Left cardiac atrium (tissue), 4 donors: ENCODE results near the gene OR10A2. TPM values are rescaled to one million over a fixed set of nuclear protein-coding genes. Genes with fewer than 3 reads are reported as not detected.
"Not testable (repeated sequence)": the region's sequence is repeated elsewhere in the genome, so short reads cannot be mapped to it uniquely, and the experiment has no call there.

Source experiments
- ATAC-seq, 2 donors: fragments of 200-7000 bp; cut with Tn5 transposase; one replicate each; pipeline ENCODE4 v1.9.1; 2020; ENCODE audit warnings: mild to moderate bottlenecking in 2 of 2, moderate library complexity in 2 of 2
- DNase-seq: peaks from one replicate; pipeline ENCODE4 v3.0.0-alpha.2; 2020
- intact Hi-C, 2 donors: fragments of 100-400 bp; cut with DNase I; formaldehyde crosslinking; loops; one replicate each; pipeline versions ENCODE4 v1.14.1 to v1.15.1; 2022 to 2023
- long read RNA-seq: library from polyadenylated mRNA; unstranded; transcript quantifications from one replicate; pipeline ENCODE4 v2.0.0, GENCODE V29; 2021
- total RNA-seq, 2 donors: library from RNA; stranded (reverse); fragmentation: NEBNext Ultra II Directional; extraction: Animal tissue kit (Norgen Biotek cat#: 25700); gene quantifications; one replicate each; pipeline ENCODE4 v1.2.1, GENCODE V29; 2021
- donor health status: DM: no; HTN: yes; CAD: no.
- donor health status: DM: no; HTN: yes; CAD: no; lungs with severe emphysema.
- donor health status: DM: yes; HTN: yes; CAD: no.
- donor health status: Dilated cardiomyopathy.

OR10A2 gene
- total RNA-seq: not detected
- long read RNA-seq: 0 reads

GRCh38 chr11:6862961-6863360 is at the start of gene OR10A2:
Gene OR10A2, plus strand, starts transcription at chr11:6863057. Its CDS starts 6,698 bp downstream, at chr11:6869755.
- intact Hi-C loops: no loop called here
- ATAC-seq (no peak), DNase-seq (no peak)

- DNase-seq (no peak), ATAC-seq (no peak)
- intact Hi-C loops: no loop called here
These were observed 49.2 kb upstream of the OR10A2 start for GRCh38 chr11:6813656-6814055.

- intact Hi-C loops: no loop called here
- DNase-seq: no peak
- ATAC-seq: no peak
These were observed 45.2 kb upstream of the OR10A2 start for GRCh38 chr11:6817694-6818093.

GRCh38 chr11:6818967-6819366 is 43.9 kb upstream of the OR10A2 start:
- DNase-seq (no peak), ATAC-seq (no peak)
- intact Hi-C loops: no loop called here

- DNase-seq: no peak
- ATAC-seq: no peak
- intact Hi-C loops: no loop called here
These were observed 38.6 kb upstream of the OR10A2 start for GRCh38 chr11:6824136-6824823.

GRCh38 chr11:6825231-6825744 is 37.6 kb upstream of the OR10A2 start:
- no peak for DNase-seq
- peak in 1 of 2 donors; percentile 72 for ATAC-seq
- intact Hi-C loops: no loop called here

- intact Hi-C loops: no loop called here
- no peak for ATAC-seq
These were observed 34.8 kb upstream of the OR10A2 start for GRCh38 chr11:6828103-6828502.

GRCh38 chr11:6833356-6833755 is 29.5 kb upstream of the OR10A2 start:
- intact Hi-C loops: no loop called here
- no peak for DNase-seq
- no peak for ATAC-seq

More at GRCh38 chr11:6828103-6828502, 34.8 kb upstream of the OR10A2 start:
- DNase-seq: no peak

- ATAC-seq: no peak
- no peak for DNase-seq
- intact Hi-C loops: no loop called here
These were observed 28.8 kb upstream of the OR10A2 start for GRCh38 chr11:6834021-6834420.

- DNase-seq (no peak), ATAC-seq (no peak)
- intact Hi-C loops: no loop called here
These were observed 21.2 kb upstream of the OR10A2 start for GRCh38 chr11:6841694-6842093.

GRCh38 chr11:6843670-6844069 is 19.2 kb upstream of the OR10A2 start:
- ATAC-seq (no peak), DNase-seq (no peak)
- intact Hi-C loops: no loop called here

- ATAC-seq (no peak), DNase-seq (no peak)
- intact Hi-C loops: no loop called here
These were observed 18.5 kb upstream of the OR10A2 start for GRCh38 chr11:6844356-6844755.

GRCh38 chr11:6845383-6845782 is 17.5 kb upstream of the OR10A2 start, which contains the start of gene OR10A5:
Gene OR10A5, plus strand, starts transcription at chr11:6845683. Its CDS starts 0 bp downstream, at chr11:6845683.
- no peak for ATAC-seq
- no peak for DNase-seq
- intact Hi-C loops: no loop called here

GRCh38 chr11:6850526-6850925 is 12.3 kb upstream of the OR10A2 start:
- DNase-seq: no peak
- ATAC-seq: no peak
- intact Hi-C loops: no loop called here

- DNase-seq, intact Hi-C loops, ATAC-seq: not testable (repeated sequence)
These were observed 8.1 kb upstream of the OR10A2 start for GRCh38 chr11:6854801-6855200.

GRCh38 chr11:6855971-6856541 is 6.8 kb upstream of the OR10A2 start:
- DNase-seq (no peak), ATAC-seq (no peak)
- intact Hi-C loops: no loop called here

GRCh38 chr11:6856871-6857270 is 6.0 kb upstream of the OR10A2 start:
- ATAC-seq (no peak), DNase-seq (no peak)
- intact Hi-C loops: no loop called here

- intact Hi-C loops: no loop called here
- DNase-seq (no peak), ATAC-seq (no peak)
These were observed 1.6 kb downstream of the OR10A2 start for GRCh38 chr11:6864438-6864837.

GRCh38 chr11:6871278-6871677 is 8.4 kb downstream of the OR10A2 start:
- no peak for ATAC-seq
- no peak for DNase-seq
- intact Hi-C loops: no loop called here

- ATAC-seq (no peak), DNase-seq (no peak)
- intact Hi-C loops: no loop called here
These were observed 12.9 kb downstream of the OR10A2 start for GRCh38 chr11:6875761-6876160.

GRCh38 chr11:6876325-6876724 is 13.5 kb downstream of the OR10A2 start, which contains the start of gene OR10A4:
Gene OR10A4, plus strand, starts transcription at chr11:6876625. Its CDS starts 23 bp downstream, at chr11:6876648.
- intact Hi-C loops: no loop called here
- no peak for ATAC-seq
- no peak for DNase-seq
